ENCODE data around the gene SLC41A3. TPM values are rescaled to one million over a fixed set of nuclear protein-coding genes. Genes with fewer than 3 reads are reported as not detected.
"Not testable (repeated sequence)": the region's sequence is repeated elsewhere in the genome, so short reads cannot be mapped to it uniquely, and the experiment has no call there.

Gene SLC41A3
- total RNA-seq, 1 experiment from 2014 or later = 41.3 TPM

- Histone ChIP-seq H3K36me3 (ENCODE audit: control insufficient read depth, insufficient read depth, low read length) (no peaks in the 10 kb centered on the region; the same call in 1 of the 2 replicates), H3K27me3 (replicated peaks; ENCODE audit: control insufficient read depth, insufficient read depth, low read length) (no peaks in the 10 kb centered on the region), H3K9me3 (no peaks in the 10 kb centered on the region), H3K4me1 (no peaks in the 10 kb centered on the region), H3K4me3 (ENCODE audit: low read depth, low read length) (no peak overlapping the region)
- ChIA-PET POLR2A (no interaction called here), CTCF (no interaction called here)
- peaks cover 6% of the 10 kb centered on the region for H3K4me1 Mint-ChIP-seq (ENCODE audit: low read depth, unreplicated experiment)
- H3K4me3 Mint-ChIP-seq (ENCODE audit: unreplicated experiment) = no peak overlapping the region
- H3K27me3 Mint-ChIP-seq (ENCODE audit: insufficient read depth, unreplicated experiment) = no peaks in the 10 kb centered on the region
- intact Hi-C loops (cut with micrococcal nuclease; ENCODE audit: unreplicated experiment) = no loop called here
- no peak overlapping the region for H3K27ac Mint-ChIP-seq (ENCODE audit: unreplicated experiment)
- H3K9me3 Mint-ChIP-seq (ENCODE audit: unreplicated experiment) = peaks cover 25% of the 10 kb centered on the region
- no TSS peak for BruUV-seq (replicated peaks)
- no peak for DNase-seq
- no peaks in the 10 kb centered on the region for H3K36me3 Mint-ChIP-seq (ENCODE audit: insufficient read depth, unreplicated experiment)
- TF ChIP-seq CTCF (IDR thresholded peaks at IDR 0.05; ENCODE audit: insufficient read depth in 1 of 2, low read depth in 1 of 2, low read length in 1 of 2, severe bottlenecking in 1 of 2, unreplicated experiment in 1 of 2) = no peak
Observed at GRCh38 chr3:126003447-126004190, 80.3 kb downstream of the SLC41A3 start.

GRCh38 chr3:126002189-126002588 is 81.7 kb downstream of the SLC41A3 start:
- no peak for DNase-seq
- intact Hi-C loops (cut with micrococcal nuclease; ENCODE audit: unreplicated experiment) = no loop called here
- Mint-ChIP-seq H3K4me1 (ENCODE audit: low read depth, unreplicated experiment) (no peaks in the 10 kb centered on the region), H3K27ac (ENCODE audit: unreplicated experiment) (no peak overlapping the region), H3K9me3 (ENCODE audit: unreplicated experiment) (peaks cover 38% of the 10 kb centered on the region), H3K4me3 (ENCODE audit: unreplicated experiment) (no peak overlapping the region), H3K36me3 (ENCODE audit: insufficient read depth, unreplicated experiment) (no peaks in the 10 kb centered on the region), H3K27me3 (ENCODE audit: insufficient read depth, unreplicated experiment) (no peaks in the 10 kb centered on the region)
- H3K27me3 ChIP-seq (replicated peaks; ENCODE audit: control insufficient read depth, insufficient read depth, low read length) = no peaks in the 10 kb centered on the region
- H3K36me3 ChIP-seq (ENCODE audit: control insufficient read depth, insufficient read depth, low read length) = no peaks in the 10 kb centered on the region
- H3K4me1 ChIP-seq = no peaks in the 10 kb centered on the region
- H3K4me3 ChIP-seq (ENCODE audit: low read depth, low read length) = no peak overlapping the region
- ChIA-PET POLR2A (no interaction called here), CTCF (no interaction called here)
- H3K9me3 ChIP-seq = no peaks in the 10 kb centered on the region
- no TSS peak for BruUV-seq (replicated peaks)
- no peak for TF ChIP-seq CTCF (IDR thresholded peaks at IDR 0.05; ENCODE audit: insufficient read depth in 1 of 2, low read depth in 1 of 2, low read length in 1 of 2, severe bottlenecking in 1 of 2, unreplicated experiment in 1 of 2)

- BruUV-seq (replicated peaks); H3K9me3 ChIP-seq; H3K4me1 ChIP-seq; POLR2A ChIA-PET; H3K4me1 Mint-ChIP-seq (ENCODE audit: low read depth, unreplicated experiment); H3K27ac Mint-ChIP-seq (ENCODE audit: unreplicated experiment); DNase-seq; H3K27me3 Mint-ChIP-seq (ENCODE audit: insufficient read depth, unreplicated experiment); H3K27me3 ChIP-seq (replicated peaks; ENCODE audit: control insufficient read depth, insufficient read depth, low read length); H3K36me3 ChIP-seq (ENCODE audit: control insufficient read depth, insufficient read depth, low read length); H3K36me3 Mint-ChIP-seq (ENCODE audit: insufficient read depth, unreplicated experiment); H3K4me3 Mint-ChIP-seq (ENCODE audit: unreplicated experiment); intact Hi-C loops (cut with micrococcal nuclease; ENCODE audit: unreplicated experiment); CTCF ChIA-PET; H3K4me3 ChIP-seq (ENCODE audit: low read depth, low read length): not testable (repeated sequence)
- H3K9me3 Mint-ChIP-seq (ENCODE audit: unreplicated experiment) = peaks cover 35% of the 10 kb centered on the region
Observed at GRCh38 chr3:125996751-125997150, 87.2 kb downstream of the SLC41A3 start.
